ENCODE measurements around the gene TRIM46.
"Not testable (repeated sequence)": the region's sequence is repeated elsewhere in the genome, so short reads cannot be mapped to it uniquely, and the experiment has no call there.

Gene TRIM46

DNA sequence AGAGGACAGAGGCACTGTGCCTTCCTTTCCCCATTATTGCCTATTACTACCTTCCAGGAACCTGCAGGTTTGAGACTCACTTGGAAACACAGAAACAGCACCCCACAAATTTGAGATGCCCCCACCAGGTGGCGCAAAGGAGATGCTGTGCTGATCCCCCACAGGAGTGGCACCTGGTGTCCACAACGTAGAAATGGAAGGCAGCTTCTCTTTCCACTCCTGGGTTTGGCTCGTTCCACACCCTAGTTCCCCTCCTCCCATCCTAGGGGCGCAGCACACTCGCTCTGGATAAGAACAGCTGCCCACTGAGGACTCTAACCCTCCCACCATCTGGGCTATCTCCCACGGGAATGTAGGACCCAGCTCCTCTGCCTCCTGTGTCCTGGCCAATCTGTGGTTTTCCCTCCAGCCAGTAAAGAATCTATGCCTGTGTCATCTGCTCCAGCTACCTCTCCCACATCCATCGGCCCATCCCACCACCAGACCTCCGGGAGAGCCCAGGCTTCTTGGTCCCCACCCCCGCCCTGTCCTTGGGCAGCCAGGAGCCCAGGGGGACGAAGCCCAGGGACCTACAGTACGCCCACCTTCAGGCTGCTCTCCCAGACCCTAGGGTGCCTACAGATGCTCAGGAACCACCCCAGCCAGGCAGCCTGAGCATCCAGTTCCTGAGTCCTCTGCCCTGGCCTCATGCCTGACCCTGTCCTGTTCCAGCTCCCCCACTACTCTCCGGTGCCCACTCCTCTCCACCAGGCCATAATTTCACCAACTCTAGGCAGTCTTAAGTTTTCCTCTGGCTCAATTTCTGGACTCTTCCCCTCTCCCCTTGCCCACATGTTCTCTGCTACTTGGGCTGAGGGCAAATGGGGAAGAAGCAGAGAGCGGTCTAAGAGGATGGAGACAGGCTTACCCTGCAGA, 33.5 kb downstream of the TRIM46 start:
- peak; percentile 71 for DNase-seq (ENCODE audit: low read depth)

DNA sequence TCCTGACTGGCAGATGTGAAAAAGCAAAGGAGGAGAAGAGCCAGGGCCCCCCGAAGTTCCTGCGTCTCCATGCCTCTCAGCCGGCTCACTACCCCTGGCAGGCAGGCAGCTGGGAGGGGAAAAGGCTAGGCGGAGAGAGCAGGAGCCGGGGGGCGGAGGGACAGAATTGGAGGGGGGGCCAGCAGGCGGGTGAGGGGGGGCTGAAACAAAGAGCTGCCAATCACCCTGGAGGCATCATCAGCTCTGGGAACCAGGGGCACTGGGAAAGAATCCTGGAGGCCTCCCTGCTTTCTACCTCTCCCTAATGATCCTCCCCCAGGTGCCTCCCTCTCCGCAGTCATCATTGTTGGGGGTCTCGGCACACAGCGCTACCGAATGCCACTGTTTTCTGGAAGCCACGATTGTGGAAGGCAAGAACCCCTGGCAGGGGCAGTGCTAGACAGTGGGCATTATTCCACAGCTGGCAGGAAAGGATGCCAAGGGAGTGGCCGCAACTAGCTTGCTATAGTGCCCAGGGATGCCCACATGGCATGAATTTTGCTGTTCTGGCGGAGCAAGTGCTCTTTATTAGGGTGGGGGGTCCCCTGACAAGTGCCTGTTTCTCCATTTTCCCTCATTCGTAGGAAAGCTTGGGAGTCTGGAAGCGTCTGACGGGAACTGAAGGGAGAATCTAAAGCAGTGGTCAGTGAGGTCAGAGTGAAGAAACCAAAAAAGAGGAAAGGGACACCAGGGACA, 34.3 kb downstream of the TRIM46 start, which contains the start of gene THBS3:
THBS3 (minus strand) TSS at position 92 of the 735 bp plus-strand sequence; CDS start at position 71, 21 bp downstream.
- DNase-seq (ENCODE audit: low read depth): no peak

DNA sequence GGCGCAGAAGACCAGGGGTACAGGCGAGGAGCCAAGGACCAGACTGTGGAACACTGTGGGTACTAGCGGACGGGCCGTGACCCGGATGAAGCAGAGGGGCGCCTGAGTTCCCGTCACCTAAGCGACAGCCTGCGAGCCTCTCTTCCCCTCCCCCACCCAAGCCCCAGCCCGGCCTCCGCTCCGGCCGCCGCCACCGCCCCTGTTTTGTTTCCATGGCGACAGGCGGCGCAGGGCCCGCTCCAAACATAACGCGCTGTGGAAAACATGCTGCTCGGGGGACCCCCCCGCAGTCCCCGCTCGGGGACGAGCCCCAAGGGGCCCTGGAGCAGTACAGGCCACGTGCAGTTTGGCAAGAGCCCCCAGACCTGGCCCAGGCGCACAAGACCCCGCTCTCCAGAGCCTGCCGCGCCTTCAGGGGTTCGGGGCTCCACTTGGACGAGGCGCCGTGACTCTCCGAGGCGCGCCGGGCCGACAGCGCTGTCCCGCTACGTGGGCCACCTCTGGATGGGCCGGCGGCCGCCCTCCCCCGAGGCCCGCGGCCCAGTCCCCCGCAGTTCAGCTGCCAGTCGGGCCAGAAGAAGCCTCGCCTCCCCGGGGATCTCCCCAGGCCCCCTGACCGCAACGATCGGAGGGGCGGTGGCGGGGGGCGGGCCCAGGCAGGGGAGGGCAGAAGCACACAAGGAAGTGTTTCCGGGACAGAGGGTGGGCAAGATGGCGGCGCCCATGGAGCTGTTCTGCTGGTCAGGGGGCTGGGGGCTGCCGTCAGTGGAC, 35.1 kb downstream of the TRIM46 start, which contains the start of gene MTX1:
MTX1 (plus strand) TSS at position 155 of the 771 bp plus-strand sequence; CDS start at position 265, 110 bp downstream.
- peak; percentile 89 for DNase-seq (ENCODE audit: low read depth)

DNA sequence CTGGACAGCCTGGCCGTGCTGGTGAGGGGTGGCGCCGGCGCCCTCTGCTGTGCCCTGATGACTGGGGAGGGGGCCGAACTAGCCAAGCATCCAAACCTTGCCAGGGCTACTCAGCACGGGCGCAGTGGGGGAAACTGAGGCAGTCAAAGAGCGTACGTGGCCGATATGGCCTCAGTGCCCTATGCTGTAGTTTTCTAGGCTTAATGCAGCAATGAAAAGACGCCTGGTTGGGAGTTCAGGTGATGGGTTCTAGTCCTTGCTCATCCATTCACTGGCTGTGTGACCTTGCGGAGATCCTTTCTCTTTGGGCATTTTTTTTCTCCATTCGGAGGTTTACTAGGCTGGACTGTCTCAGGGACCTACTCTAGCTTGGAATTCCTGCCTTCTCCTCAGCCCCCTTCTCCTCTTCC, 35.7 kb downstream of the TRIM46 start:
- no peak for DNase-seq (ENCODE audit: low read depth)

DNA sequence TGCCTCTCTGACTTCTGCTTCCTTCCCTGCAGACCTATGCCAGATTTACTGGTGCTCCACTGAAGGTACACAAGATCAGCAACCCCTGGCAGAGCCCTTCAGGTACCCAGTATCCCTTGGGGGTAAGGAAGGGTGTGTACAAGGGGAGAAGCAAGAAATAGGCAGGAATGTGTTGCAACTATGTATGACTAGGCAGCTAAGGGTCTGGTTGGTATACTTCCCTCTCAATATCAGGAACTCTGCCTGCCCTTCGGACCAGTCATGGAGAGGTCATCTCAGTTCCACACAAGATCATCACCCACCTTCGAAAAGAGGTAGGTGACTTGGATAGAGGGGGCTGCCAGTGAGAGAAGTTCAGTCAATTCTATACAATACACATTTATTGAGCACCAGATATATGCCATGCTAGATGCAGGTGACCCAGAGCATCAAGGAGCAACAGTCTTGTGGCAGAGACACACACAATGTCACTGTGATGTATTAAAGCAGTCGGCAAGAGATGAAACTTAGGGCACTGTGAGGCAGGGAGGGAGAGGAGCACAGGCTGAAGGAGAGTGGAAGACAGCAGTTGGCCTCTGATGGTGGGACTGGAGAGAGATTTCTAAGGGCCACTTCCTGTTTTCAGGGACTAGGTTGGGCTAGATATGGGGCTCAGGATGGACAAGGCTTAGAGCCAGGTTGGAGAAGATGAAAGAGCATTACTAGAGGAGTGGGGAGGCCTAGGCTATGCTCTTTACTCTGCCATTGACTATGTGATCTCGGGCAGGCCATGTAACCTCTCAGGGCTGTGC, 36.9 kb downstream of the TRIM46 start:
- no peak for DNase-seq (ENCODE audit: low read depth)

DNA sequence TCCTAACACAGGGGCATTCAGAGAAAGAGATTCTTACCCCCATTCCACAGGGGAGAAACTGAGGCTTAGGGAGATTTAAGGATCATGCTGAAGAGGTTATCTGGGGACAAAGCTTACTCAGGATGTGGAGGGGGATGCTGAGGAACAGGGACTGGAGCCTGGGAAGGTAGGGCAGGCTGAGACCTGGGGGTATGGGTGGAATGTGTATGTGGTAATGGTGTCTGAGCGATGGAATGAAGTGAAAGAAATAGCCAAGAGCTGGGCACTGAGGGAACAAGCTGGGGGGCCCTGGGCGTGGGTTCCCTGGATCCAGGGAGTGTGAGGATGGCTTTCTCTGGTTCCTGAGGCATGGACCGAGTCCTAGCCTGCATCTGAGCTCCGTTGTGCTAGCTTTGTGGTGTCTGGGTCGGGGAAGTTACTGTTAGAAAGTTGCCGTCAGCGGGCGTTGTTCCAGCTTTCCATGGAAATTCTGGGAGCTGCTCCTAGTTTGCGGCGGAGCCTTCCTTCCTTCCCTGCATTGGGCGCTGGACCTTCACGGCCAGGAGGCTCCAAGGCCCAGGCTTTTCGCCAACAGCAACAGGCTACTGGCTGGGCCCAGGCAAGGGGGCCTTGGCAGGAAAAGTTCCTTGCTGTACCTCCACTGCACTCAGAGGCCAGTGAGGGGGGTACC, 37.9 kb downstream of the TRIM46 start:
- DNase-seq (ENCODE audit: low read depth): not testable (repeated sequence)

DNA sequence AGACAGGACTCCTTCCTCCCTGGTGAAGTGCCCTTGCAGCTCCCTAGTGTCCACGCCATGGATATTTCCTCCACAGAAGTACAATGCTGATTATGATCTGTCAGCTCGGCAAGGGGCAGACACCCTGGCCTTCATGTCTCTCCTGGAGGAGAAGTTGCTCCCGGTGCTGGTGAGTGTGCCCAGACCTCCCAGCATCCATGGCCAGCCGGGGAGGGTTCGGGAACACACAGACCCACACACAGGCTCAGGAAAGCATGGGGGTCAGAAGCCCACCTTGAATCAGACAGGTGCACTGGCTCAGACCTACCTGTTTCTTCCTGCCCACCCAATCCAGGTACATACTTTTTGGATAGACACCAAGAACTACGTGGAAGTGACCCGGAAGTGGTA, 38.4 kb downstream of the TRIM46 start:
- DNase-seq (ENCODE audit: low read depth): not testable (repeated sequence)

DNA sequence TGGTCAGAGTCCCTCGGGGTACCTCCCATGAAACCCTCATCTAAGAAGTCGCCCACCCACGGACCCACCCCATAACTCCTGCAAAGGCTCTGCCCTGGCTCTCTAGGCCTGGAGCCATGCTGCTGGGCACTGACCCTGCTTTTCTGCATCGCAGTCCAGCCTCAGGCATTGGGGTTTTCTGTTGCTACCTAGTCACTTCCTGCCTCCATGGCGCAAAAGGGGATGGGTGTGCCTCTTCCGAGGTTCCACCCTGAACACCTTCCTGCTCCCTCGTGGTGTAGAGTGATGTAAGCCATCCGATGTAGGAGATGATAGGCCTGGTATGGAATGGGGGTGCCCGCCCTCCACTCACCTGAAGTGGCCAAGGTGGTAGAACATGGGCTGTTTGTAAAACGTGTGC, 41.1 kb downstream of the TRIM46 start:
- not testable (repeated sequence) for DNase-seq (ENCODE audit: low read depth)

DNA sequence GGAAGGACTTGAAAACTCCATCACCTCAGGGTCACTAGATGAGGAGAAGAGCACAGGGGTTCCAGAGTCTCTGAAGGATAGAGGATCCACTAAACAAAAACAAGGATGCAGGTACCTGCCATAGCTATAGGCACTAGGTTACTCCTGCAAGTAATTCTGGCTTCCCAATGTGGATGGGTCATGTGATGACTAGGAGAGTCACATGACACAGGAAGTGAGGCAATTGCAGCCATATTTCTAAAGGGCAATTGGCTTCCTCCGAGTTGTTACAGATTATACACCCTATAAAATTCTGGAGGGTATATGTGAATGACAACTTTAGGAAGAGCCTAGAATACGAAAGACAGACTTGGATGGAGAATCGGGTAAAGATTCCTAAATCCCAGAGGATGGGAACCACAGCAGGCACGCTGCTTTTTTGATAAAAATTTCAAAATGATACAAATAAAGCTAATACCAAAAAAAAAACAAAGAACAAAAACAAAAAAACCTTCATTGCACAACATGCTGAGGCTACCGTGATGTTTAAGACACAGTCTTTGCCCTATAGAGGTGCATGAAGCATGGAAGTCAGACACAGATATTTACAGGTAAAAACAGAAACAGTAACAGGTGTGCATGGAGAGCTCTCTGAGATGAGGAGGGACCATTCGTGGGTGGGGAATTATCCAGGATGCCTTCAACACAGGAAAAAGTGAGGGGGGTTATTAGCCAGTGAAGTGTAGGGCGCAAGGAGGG, 45.4 kb downstream of the TRIM46 start:
- DNase-seq (ENCODE audit: low read depth): no peak

DNA sequence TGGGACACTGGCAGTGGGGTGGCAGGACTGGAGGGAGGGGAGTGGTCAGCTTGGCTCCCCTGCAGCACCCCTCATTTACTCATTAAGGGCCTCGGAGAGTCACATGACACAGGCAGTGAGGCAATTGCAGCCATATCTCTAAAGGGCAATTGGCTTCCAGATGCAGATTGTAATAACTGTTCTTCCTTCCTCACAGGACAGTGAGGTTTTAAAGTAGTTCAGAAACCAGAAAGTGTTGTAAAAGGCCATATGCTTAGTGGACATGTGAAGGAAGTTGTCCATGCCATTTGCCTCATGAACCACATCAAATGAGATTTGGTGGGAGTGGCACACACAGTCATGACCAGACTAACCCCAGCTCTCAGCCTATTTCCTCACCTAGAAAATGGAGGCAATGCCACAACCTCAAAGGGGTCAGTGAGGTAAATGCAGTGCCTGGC, 46.0 kb downstream of the TRIM46 start:
- no peak for DNase-seq (ENCODE audit: low read depth)

DNA sequence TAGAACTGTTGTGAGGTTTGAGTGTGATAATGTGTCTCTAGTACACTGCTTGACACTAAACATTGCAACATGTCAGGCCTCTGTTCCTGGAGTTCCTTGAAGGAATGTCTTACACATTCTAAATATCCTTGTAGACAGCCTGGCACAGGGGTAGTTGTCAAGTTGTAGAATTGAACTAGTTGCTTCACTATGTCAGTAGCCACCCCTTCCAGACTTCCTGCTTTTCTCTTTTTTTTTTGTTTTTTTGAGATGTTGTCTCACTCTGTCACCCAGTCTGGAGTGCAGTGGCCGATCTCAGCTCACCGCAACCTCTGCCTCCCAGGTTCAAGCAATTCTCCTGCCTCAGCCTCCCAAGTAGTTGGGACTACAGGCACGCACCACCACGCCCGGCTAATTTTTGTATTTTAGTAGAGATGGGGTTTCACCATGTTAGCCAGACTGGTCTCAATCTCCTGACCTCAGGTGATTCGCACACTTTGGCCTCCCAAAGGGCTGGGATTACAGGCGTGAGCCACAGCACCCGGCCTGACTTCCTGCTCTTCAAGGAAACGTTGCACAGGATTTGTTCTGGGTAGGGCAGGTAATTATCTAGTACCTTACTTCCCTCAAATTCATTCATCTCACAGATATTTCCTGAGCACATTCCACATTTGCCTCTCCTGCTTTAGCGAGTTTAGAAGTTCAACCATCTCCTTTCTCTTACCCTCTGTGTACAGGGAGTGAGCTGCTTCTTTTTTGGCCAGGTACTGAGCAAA, 46.7 kb downstream of the TRIM46 start:
- not testable (repeated sequence) for DNase-seq (ENCODE audit: low read depth)

DNA sequence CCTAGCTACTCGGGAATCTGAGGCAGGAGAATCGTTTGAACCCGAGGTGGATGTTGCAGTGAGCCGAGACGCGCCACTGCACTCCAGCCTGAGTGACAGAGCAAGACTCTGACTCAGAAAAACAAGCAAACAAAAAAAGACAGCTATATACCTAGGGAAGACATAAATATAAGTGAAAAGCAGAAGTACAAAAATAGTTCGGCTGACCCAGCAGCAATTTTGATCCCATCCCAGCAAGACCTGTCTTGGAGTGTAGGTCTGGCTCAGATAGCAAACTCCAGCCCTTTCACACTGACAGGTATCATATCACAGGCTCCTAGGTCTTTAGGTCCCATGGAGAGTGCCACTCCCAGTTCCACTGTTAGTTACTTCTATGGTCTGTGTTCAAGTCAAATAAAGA, 49.4 kb downstream of the TRIM46 start:
- DNase-seq (ENCODE audit: low read depth): no peak

DNA sequence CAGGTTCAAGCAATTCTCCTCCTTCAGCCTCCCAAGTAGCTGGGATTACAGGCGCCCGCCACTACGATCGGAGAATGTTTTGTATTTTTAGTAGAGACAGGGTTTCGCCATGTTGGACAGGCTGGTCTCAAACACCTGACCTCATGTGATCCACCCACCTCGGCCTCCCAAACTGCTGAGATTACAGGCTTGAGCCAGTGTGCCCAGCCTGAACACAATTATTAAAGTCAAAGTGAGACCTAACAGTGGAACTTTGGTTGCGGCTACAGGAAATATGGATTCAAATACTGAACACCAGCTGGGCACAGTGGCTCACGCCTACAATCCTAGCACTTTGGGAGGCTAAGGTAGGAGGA, 51.7 kb downstream of the TRIM46 start:
- not testable (repeated sequence) for DNase-seq (ENCODE audit: low read depth)

DNA sequence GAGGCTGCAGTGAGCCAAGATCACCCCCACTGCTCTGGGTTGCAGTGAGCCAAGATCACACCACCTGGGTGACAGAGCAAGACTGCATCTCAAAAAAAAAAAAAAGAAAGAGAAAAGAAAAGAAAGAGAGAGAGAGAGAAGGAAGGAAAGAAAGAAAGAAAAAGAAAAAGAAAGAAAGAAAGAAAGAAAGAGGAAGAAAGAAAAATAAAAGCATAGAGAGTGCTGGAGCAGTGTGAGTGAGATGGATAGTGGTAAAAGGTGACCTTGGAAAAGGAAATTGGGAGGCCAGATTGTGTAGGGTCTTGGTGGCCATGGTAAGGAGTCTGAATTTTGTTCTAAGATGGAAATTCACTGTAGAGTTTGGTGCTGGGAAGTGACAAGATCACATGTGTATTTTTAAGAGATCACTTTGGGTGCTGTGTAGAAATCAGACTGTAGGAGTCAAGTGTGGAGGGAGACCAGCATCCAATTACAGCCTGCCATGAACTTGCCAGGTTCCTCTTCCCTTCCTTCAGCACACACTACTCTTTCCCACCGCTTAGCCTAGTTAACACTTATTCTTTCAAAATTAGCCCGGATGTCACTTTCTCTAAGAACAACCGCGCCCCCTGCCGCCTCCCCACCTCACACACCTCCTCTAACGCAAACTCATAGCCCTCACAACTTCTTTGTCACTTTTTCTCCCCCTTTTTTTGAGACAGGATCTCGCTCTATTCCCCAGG, 52.7 kb downstream of the TRIM46 start:
- peak; percentile 64 for DNase-seq (ENCODE audit: low read depth)

DNA sequence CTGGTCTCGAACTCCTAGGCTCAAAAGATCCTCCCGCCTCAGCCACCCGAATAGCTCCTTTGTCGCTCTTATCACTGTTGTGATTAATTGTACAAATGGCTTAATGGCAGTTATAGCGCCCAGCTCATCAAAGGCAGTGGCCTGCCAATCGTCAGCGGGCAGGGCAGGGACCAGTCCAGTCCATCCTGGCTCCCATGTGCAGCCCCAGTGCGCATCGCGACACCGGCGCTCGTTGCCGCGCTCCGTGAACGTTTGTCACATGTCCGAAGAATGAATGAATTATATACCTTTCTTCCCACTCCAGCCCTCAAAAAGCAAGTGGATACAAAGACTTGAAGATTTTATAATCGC, 53.2 kb downstream of the TRIM46 start:
- DNase-seq (ENCODE audit: low read depth): no peak

DNA sequence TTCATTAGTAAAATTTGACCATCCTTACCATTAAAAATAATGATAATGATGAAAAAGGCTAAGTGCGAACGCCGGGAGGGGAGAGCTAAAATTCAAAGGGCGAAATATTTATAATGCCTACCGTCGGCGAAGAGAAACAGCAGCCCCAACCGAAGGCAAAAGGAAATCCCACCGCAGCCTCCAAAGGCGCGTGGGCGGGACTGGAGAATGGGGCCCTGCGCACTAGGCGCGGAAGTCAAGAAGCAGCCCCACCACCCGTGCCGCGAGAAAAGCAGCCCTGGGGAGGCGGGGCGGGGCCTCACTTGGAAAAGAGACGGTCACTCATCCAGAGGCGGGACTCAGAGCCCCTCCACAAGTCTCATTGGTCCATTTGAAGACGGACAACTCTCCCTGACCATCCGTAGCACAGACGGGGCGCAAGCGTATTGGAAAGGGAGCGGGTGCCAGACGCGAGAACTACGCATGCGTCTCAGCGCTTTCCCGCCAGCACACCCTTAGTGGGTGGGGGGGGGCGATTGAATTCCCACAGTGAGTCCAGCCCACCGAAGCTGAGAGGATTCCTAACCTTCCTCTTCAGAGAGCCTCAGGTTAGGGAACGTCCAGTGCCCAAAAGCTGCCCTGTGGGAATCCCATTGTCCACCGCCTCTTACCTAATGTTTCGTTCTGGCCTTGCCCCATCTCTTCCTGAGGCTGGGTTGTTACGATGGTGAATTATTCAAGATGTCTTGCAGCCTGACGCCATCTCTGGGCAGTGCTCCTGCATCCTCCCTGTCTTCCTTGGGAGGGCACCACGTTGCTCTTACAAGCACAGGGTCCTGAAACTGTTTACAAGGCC, 53.8 kb downstream of the TRIM46 start:
- peak; percentile 96 for DNase-seq (ENCODE audit: low read depth)

DNA sequence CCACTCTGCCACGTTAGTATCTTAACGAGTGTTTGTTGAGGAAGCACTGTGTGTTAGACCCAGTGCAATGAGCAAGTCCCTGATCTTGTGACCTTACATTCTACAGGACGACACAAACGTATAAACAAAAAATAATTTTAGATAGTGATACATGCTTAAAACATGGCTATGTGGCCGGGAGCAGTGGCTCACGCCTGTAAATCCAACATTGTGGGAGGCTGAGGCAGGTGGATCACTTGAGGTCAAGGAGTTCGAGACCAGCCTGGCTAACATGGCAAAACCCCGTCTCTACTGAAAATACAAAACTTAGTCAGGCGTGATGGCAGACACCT, 54.4 kb downstream of the TRIM46 start:
- DNase-seq (ENCODE audit: low read depth): no peak

DNA sequence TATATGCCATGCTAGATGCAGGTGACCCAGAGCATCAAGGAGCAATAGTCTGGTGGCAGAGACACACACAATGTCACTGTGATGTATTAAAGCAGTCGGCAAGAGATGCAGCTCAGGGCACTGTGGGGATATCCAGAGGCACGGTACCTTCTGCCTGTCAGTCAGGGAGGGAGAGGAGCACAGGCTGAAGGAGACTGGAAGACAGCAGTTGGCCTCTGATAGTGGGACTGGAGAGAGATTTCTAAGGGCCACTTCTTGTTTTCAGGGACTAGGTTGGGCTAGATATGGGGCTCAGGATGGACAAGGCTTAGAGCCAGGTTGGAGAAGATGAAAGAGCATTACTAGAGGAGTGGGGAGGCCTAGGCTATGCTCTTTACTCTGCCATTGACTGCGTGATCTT, 57.7 kb downstream of the TRIM46 start:
- not testable (repeated sequence) for DNase-seq (ENCODE audit: low read depth)

Measured in T-helper 22 cell (primary cell).